Subcutaneous adipose tissue (tissue), 4 donors: Measurements from ENCODE around the gene HACL1. TPM values are rescaled to one million over a fixed set of nuclear protein-coding genes. Genes with fewer than 3 reads are reported as not detected.

Experiments used
- total RNA-seq, 4 donors: library from RNA; depleted of rRNA; stranded (reverse); fragments of >200 nt; gene quantifications; one replicate each; pipeline ENCODE4 v1.1.0, GENCODE V29; 2016
- TF ChIP-seq, protein P1 (sequence below): fragments of 450-650 bp; IDR thresholded peaks from one replicate; pipeline ENCODE4 v1.5.1; 2016; ENCODE audit warnings: low read depth, mild to moderate bottlenecking, control low read depth, antibody characterized with exemption, moderate library complexity

Gene HACL1
- total RNA-seq, 4 donors from 2014 or later: 27.1 to 45.8 (median 37.5) TPM

DNA sequence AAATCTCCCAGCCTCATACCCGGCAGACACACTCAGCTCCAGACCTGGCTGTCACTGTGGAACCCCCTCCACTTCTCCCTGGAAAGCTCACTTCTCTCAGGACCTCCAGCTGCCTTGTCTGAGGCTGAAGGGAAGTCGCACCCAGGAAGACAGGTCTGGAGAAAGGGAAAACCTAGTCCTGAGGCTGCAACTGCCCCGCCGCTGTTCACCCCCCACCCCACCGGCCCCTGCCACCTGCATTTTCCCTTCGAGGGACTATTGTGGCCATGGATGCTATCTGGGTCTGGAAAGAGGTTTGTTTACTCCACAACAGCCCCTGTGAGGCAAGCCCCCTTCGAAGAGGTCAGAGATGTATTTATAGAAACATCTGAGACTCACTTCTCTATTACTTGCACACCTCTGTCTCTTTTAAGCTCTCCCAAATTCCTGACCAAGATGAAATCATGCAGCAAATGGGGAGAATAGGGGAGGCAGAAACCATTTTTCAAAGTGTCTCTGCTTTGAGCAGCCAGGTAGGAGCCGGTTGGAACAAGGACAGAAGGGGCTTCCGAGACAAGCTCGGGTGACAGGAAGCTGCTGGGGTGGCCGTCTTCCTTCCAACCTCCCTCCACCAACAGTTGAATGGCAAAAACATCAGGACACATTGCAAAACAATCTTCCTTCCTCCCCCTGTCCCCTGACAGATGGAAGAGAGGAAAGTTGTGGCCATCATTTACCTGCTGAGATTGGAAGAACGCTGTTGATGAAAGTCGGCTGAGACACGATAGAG, 80.4 kb downstream of the HACL1 start:
- TF ChIP-seq, protein P1, sequence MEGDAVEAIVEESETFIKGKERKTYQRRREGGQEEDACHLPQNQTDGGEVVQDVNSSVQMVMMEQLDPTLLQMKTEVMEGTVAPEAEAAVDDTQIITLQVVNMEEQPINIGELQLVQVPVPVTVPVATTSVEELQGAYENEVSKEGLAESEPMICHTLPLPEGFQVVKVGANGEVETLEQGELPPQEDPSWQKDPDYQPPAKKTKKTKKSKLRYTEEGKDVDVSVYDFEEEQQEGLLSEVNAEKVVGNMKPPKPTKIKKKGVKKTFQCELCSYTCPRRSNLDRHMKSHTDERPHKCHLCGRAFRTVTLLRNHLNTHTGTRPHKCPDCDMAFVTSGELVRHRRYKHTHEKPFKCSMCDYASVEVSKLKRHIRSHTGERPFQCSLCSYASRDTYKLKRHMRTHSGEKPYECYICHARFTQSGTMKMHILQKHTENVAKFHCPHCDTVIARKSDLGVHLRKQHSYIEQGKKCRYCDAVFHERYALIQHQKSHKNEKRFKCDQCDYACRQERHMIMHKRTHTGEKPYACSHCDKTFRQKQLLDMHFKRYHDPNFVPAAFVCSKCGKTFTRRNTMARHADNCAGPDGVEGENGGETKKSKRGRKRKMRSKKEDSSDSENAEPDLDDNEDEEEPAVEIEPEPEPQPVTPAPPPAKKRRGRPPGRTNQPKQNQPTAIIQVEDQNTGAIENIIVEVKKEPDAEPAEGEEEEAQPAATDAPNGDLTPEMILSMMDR: no peak

DNA sequence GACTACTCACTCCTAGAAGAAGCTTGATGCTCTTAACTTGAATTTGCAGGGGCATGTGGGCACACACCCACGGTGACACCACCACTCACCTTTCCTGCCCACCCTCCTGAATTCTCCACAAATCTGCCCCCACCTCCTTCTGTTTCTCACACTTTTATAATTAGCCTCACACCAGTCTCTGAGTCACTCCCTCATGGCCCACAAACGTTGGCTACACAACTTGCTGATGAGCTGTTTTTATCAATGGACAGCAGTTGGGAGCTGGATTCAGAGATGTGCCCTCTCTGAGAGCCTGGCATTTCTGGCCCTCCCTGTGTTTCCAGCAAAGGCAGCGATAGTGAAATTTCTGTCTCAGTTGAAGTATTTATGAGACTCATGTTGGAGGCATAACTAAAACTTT, 81.2 kb downstream of the HACL1 start:
- TF ChIP-seq, protein P1: no peak

DNA sequence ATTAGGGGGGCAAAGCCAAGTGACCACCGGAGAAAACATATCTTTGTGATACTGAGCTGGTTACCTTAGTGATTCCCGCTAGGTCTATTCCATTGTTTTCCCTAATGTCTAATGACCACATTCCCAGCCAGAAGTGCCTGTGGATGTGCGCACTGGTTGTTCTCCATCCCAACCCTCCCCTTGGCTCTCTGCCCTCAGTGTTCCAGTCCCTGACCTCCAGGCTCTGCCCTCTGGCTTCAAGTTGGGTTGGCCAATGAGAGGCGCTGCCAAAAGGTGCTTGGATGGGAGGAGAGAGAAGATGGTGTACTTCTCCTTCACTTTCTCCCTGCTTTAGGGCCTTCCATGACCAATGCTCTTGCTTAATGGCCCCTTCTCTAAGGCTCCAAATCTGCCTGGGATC, 82.3 kb downstream of the HACL1 start:
- TF ChIP-seq, protein P1: no peak

DNA sequence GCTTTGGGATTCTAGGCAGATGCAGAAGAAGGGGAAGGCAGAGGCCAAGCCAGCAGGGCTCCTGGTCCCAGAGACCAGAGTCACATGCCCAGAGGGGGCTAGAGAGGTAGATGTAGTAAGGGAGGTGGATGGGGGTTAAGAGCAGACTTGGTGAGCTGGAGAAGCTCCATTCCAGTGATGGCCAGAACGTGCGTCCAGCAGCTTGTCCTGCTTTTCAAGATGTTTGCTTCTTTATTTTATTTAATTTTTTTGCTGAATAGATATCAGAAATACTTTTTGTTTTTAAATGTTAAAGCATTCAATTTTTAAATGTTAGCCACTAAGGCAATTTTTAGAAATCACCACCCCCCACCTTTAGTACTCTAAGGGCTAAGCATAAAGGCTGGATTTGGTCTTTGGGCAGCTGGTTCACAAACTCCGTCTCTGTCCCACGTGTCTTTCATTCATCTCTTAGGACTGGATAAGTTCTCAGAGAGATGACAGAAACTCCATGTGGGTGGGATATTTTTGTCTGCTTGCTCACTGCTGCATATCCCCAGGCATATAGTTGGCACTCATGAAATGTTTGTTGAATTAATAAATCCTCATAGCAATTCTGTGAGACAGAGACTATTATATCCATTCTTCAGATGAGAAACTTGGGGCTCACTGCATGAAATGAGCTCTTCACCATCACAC, 86.6 kb downstream of the HACL1 start:
- TF ChIP-seq, protein P1: no peak

DNA sequence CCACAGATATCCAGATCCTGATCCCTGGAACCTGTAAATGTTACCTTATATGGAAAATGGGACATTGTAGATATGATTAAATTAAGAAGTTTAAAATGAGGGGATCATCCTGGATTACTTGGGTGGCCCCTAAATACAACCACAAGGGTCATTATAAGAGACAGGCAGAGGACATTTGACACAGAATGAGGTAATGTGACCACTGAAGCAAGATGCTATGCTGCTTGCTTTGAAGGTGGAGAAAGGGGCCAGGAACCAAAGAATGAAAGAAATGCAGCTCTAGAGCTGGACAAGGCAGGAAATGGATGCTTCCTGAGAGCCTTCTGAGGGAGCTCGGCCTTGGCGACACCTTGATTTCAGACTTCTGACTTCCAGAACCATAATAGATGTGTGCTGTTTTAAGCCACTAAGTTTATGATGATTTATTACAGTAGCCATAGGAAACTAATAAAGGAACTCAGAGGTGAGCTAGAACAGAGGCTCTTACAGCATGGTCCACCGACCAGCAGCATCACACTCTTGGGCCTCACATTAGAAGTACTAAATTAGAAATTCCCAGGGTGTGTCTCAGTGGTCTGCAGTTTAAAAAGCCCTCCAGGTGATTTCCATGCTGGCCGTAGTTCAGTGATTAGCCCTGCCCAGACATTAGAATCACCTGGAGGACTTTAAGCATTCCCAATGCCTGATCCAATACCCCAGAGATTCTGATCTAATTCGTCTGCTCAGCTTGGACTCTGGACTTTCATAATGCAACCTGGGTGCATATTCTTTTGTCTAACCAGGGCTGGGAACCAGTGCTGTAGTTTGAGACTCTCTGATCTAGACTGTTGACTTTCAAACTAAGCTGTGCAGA, 87.3 kb downstream of the HACL1 start:
- TF ChIP-seq, protein P1: no peak

DNA sequence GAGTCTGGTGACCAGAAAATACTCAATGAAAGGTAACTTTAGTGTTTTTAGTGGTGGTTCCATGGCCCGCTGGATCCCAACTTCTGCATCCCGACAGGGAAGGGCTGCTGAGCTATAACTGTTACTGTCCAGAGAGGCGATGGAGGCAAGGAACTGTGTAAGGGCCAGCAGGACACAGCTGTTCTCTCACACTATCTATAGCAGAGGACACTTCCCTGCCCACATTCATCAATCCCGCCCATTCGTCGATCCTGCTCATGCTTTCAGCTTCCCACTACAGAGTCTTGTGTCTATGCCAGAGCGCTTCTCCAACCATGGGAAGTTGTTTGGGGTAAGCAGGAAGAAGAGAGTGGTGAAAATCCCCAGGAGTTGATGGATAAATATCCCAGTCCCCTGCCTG, 88.3 kb downstream of the HACL1 start:
- TF ChIP-seq, protein P1: no peak

DNA sequence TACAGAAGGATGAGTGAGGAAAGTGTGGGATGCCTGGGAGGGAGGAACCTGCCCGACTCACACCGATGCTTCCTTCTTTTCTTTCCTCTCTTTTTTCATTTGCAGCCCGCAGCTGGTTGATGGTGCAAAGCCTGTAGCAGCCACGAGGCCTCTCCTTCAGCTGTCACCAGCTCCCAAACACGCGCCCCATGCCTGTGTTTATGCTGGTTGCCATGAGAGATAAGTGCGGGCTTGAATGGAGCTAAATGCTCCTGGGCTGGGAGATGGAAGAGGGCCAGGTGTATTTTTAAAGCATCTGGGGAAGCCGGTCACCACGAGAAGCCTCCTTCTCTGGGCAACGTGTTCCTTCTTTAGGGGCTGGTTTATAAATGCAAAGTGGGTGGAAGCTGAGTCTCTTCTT, 89.2 kb downstream of the HACL1 start:
- TF ChIP-seq, protein P1: no peak
